H4 (cell line): ENCODE measurements around the gene TMEM86B. TPM values are rescaled to one million over a fixed set of nuclear protein-coding genes. Genes with fewer than 3 reads are reported as not detected.
A peak's percentile ranks its signal among the peaks of the same experiment; 100 is the strongest.

Source experiments
- DNase-seq: peaks from one replicate; pipeline ENCODE4 v3.0.0-alpha.2; 2015; ENCODE audit warnings: low spot score
- total RNA-seq: library from RNA; depleted of rRNA; stranded (reverse); fragments of >200 nt; shearing (Covaris generic); gene quantifications from 2 replicates; pipeline ENCODE4 v1.2.3, GENCODE V29; 2014; rRNA removed

Gene TMEM86B
- 0.81 TPM in 1 of 2 replicates, not detected in the other for total RNA-seq

- DNase-seq, result no peak
Measured at GRCh38 chr19:55228403-55229031, at the start of gene TMEM86B. Gene TMEM86B (minus strand): TSS chr19:55228763. CDS start chr19:55228741, 22 bp downstream.

GRCh38 chr19:55277494-55277893 lies 48.9 kb upstream of the TMEM86B start:
- no peak for DNase-seq

- DNase-seq, result no peak
Measured at GRCh38 chr19:55276720-55277430, 48.3 kb upstream of the TMEM86B start.

GRCh38 chr19:55275851-55276719 lies 47.5 kb upstream of the TMEM86B start:
- DNase-seq, result no peak

- no peak for DNase-seq
Measured at GRCh38 chr19:55273978-55274707, 45.6 kb upstream of the TMEM86B start.

GRCh38 chr19:55272142-55272541 lies 43.6 kb upstream of the TMEM86B start:
- DNase-seq, result no peak

- DNase-seq, result no peak
Measured at GRCh38 chr19:55270172-55270942, 41.8 kb upstream of the TMEM86B start.

- no peak for DNase-seq
Measured at GRCh38 chr19:55269299-55269698, 40.7 kb upstream of the TMEM86B start.

GRCh38 chr19:55266840-55267239 lies 38.3 kb upstream of the TMEM86B start:
- no peak for DNase-seq

GRCh38 chr19:55266404-55266803 lies 37.8 kb upstream of the TMEM86B start:
- DNase-seq, result no peak

GRCh38 chr19:55265723-55266386 lies 37.3 kb upstream of the TMEM86B start:
- no peak for DNase-seq

GRCh38 chr19:55265173-55265572 lies 36.6 kb upstream of the TMEM86B start:
- DNase-seq, result no peak

- no peak for DNase-seq
Measured at GRCh38 chr19:55264531-55264930, 36.0 kb upstream of the TMEM86B start.

GRCh38 chr19:55262359-55262758 lies 33.8 kb upstream of the TMEM86B start:
- DNase-seq, result no peak

GRCh38 chr19:55261671-55262126 lies 33.1 kb upstream of the TMEM86B start:
- no peak for DNase-seq

- DNase-seq, result no peak
Measured at GRCh38 chr19:55259540-55260210, 31.1 kb upstream of the TMEM86B start.

- DNase-seq, result peak; percentile 100
Measured at GRCh38 chr19:55258828-55259539, 30.4 kb upstream of the TMEM86B start, which contains the start of gene PPP6R1. Gene PPP6R1 (minus strand): TSS chr19:55259017. CDS start chr19:55247103, 11,914 bp downstream.

- DNase-seq, result no peak
Measured at GRCh38 chr19:55258476-55258827, 29.9 kb upstream of the TMEM86B start.
